Measurements from ENCODE around the gene NTSR1.

- TF ChIP-seq STAG1 (CRISPR knock-in tag; IDR thresholded peaks at IDR 0.05): peak; percentile 76
- TF ChIP-seq FOXA3 (CRISPR knock-in tag; IDR thresholded peaks at IDR 0.05): no peak
- TF ChIP-seq FOXO4 (CRISPR knock-in tag; conservative IDR thresholded peaks at IDR 0.05): no peak
- no peak for TF ChIP-seq PBX3 (CRISPR knock-in tag; IDR thresholded peaks at IDR 0.05; ENCODE audit: borderline replicate concordance)
- TF ChIP-seq PRPF4 (IDR thresholded peaks at IDR 0.05; ENCODE audit: low read depth, low read length, poor library complexity, severe bottlenecking): no peak
- no peak for TF ChIP-seq NFRKB (IDR thresholded peaks at IDR 0.05)
- TF ChIP-seq NR2F6 (IDR thresholded peaks at IDR 0.05): no peak
- no peak for TF ChIP-seq NR2F6 (CRISPR knock-in tag; IDR thresholded peaks at IDR 0.05)
- no peak for TF ChIP-seq KDM3A (CRISPR knock-in tag; IDR thresholded peaks at IDR 0.05; ENCODE audit: low read depth)
- no peak for TF ChIP-seq CHD2 (IDR thresholded peaks at IDR 0.05; ENCODE audit: low read depth, low read length)
These were observed 99.7 kb downstream of the NTSR1 start for GRCh38 chr20:62808211-62808865.
